SK-N-SH (cell line): ENCODE data around the gene IQSEC1.

Experiments used
- CTCF ChIP-seq: fragments of 200-600 bp; sonication (generic); IDR thresholded peaks from 2 replicates; pipeline ENCODE4 v1.6.1; 2017; ENCODE audit warnings: antibody characterized with exemption, mild to moderate bottlenecking, moderate library complexity
- IRF3 ChIP-seq: fragments of 150-350 bp; IDR thresholded peaks from 2 replicates; pipeline ENCODE4 v1.6.1; 2016; ENCODE audit warnings: mild to moderate bottlenecking, low read depth, low read length
- MAX ChIP-seq: IDR thresholded peaks from 2 replicates; pipeline ENCODE4 v1.4.0; 2012; ENCODE audit warnings: low read depth
- RAD21 ChIP-seq: IDR thresholded peaks from 2 replicates; pipeline ENCODE4 v1.6.1; 2012; ENCODE audit warnings: mild to moderate bottlenecking, low read length
- REST ChIP-seq: IDR thresholded peaks from 2 replicates; pipeline ENCODE4 v1.6.1; 2012; ENCODE audit warnings: mild to moderate bottlenecking, low read depth, low read length, moderate library complexity
- SIN3A ChIP-seq: IDR thresholded peaks from 2 replicates; pipeline ENCODE4 v1.6.1; 2012; ENCODE audit warnings: low read depth, mild to moderate bottlenecking, low read length, moderate library complexity, borderline replicate concordance
- TCF12 ChIP-seq: IDR thresholded peaks from 2 replicates; pipeline ENCODE4 v1.4.0; 2012
- YY1 ChIP-seq: IDR thresholded peaks from 2 replicates; pipeline ENCODE4 v1.4.0; 2012; ENCODE audit warnings: low read depth, mild to moderate bottlenecking
- ZBTB33 ChIP-seq: IDR thresholded peaks from 2 replicates; pipeline ENCODE4 v1.4.0; 2012; ENCODE audit warnings: low read depth, borderline replicate concordance

GRCh38 chr3:13013566-13013965, 59.7 kb downstream of the IQSEC1 start:
- TF ChIP-seq TCF12 (no peak), CTCF (no peak), RAD21 (no peak), ZBTB33 (no peak), REST (no peak), YY1 (no peak), SIN3A (no peak), MAX (no peak), IRF3 (no peak)
